Measurements from ENCODE around the gene SURF4.
"Not testable (repeated sequence)": the region's sequence is repeated elsewhere in the genome, so short reads cannot be mapped to it uniquely, and the experiment has no call there.

Gene SURF4

DNA sequence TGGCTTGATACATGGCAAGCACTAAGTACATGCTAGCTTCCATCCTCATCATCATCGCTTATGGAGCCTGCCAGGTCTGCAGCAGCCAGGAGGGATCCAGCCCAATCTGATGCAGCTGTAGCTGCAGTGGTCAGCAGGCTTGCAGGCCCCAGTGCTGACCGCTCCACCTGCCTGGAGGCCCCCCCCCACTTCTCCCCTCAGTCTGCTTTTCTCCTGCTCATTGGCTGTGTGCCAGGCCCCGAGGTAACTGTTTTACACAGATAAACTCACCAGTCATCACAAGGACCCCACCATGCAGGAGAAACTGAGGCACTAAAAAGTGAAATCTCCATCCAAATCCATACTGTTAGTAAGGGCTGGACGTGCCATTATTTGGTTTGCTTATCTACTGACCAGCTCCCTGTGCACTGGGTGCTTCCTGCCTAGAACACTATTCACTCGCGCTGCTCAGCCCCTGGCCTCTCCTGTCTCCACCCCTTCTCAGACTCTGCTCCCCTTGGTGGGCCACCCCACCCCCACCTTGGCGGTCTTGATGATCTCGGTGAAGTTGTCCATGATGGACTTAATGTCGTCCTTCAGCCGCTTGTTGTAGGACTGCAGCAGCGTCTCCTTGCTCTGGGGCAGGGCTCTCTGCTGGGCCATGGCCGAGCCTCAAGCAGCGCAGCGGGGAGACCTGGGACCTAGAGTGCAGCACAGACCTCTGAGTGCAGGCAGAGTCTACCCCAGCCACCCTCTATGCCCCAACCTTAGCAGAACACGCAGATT lies 29.7 kb downstream of the SURF4 start:
- Histone ChIP-seq H3K9me3 (ENCODE audit: control insufficient read depth, low read length) (no peaks in the 10 kb centered on the region), H3K36me3 (ENCODE audit: control insufficient read depth, insufficient read depth, low read length) (peaks cover 25% of the 10 kb centered on the region), H3K27me3 (ENCODE audit: control insufficient read depth, insufficient read depth, low read length) (no peaks in the 10 kb centered on the region), H3K4me3 (ENCODE audit: low read length) (peak overlapping the region; percentile 28), H3K9ac (ENCODE audit: low read length) (peak overlapping the region; percentile 66), H3K4me1 (ENCODE audit: control insufficient read depth, insufficient read depth, low read length) (peaks cover 24% of the 10 kb centered on the region)

DNA sequence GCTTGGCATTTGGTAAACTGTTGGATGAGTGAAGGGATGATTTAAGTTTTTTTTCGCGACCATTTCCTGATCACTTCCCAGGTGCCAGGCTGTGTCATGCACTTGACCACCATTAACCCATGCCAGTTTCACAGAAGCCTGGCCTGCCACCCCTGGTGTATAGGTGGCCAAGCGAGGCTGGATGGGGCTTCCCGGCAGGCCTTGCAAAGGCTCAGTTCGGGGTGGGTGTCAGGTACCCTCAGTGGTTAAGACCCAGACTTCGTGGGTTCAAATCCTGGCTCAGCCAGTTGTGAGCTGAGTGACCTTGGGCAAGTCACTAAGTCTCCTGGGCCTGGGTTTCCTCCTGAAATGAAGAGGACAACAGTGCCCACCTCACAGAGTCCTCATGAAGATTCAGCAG lies 30.3 kb downstream of the SURF4 start:
- H3K9ac ChIP-seq (ENCODE audit: low read length): no peak overlapping the region
- peaks cover 24% of the 10 kb centered on the region for H3K4me1 ChIP-seq (ENCODE audit: control insufficient read depth, insufficient read depth, low read length)
- no peak overlapping the region for H3K4me3 ChIP-seq (ENCODE audit: low read length)
- no peaks in the 10 kb centered on the region for H3K27me3 ChIP-seq (ENCODE audit: control insufficient read depth, insufficient read depth, low read length)
- H3K9me3 ChIP-seq (ENCODE audit: control insufficient read depth, low read length): no peaks in the 10 kb centered on the region
- H3K36me3 ChIP-seq (ENCODE audit: control insufficient read depth, insufficient read depth, low read length): peaks cover 26% of the 10 kb centered on the region

DNA sequence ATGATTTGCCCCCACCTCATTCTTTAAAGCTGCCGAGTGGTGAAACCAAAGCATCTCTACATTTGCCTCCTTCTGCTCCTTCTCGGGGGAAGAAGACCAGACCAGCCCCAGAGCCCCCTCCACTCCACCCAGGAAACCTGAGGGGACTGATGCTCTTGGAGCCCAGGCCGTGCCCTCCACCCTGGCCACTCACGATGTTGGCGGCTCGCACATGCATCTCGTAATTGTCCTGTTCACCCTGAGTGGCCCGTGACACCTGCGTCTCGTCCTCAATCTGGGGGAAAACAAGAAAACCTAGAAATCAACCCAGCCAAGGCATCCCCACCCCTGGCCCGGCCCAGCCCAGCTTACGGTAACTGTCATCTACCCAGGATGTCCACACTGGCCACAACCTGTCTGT lies 30.9 kb downstream of the SURF4 start:
- H3K27me3 ChIP-seq (ENCODE audit: control insufficient read depth, insufficient read depth, low read length): no peaks in the 10 kb centered on the region
- no peaks in the 10 kb centered on the region for H3K9me3 ChIP-seq (ENCODE audit: control insufficient read depth, low read length)
- H3K9ac ChIP-seq (ENCODE audit: low read length): no peak overlapping the region
- H3K4me1 ChIP-seq (ENCODE audit: control insufficient read depth, insufficient read depth, low read length): peaks cover 24% of the 10 kb centered on the region
- H3K36me3 ChIP-seq (ENCODE audit: control insufficient read depth, insufficient read depth, low read length): peaks cover 26% of the 10 kb centered on the region
- H3K4me3 ChIP-seq (ENCODE audit: low read length): no peak overlapping the region

DNA sequence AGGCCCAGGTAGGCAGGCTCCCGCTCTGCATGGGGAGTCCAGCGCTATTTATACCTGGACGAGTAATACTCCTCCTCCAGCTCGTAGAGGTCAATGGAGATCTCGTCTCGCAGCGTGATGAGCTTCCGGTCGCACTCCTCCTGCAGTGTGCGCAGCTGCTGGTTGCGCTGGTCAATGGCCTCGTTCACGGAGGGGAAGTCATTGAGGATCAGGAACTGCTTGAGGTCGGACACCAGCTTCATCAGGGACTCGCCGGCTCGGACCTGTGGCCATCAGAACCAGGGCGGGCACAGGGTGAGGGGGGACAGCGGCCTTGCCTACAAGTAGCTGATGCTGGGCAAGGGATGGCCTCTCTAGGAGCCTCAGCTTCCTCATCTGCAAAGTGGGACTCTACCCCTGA lies 31.8 kb downstream of the SURF4 start:
- H3K36me3 ChIP-seq (ENCODE audit: control insufficient read depth, insufficient read depth, low read length): peaks cover 18% of the 10 kb centered on the region
- no peak overlapping the region for H3K9ac ChIP-seq (ENCODE audit: low read length)
- H3K9me3 ChIP-seq (ENCODE audit: control insufficient read depth, low read length): no peaks in the 10 kb centered on the region
- H3K4me3 ChIP-seq (ENCODE audit: low read length): no peak overlapping the region
- H3K27me3 ChIP-seq (ENCODE audit: control insufficient read depth, insufficient read depth, low read length): no peaks in the 10 kb centered on the region
- H3K4me1 ChIP-seq (ENCODE audit: control insufficient read depth, insufficient read depth, low read length): peaks cover 16% of the 10 kb centered on the region

DNA sequence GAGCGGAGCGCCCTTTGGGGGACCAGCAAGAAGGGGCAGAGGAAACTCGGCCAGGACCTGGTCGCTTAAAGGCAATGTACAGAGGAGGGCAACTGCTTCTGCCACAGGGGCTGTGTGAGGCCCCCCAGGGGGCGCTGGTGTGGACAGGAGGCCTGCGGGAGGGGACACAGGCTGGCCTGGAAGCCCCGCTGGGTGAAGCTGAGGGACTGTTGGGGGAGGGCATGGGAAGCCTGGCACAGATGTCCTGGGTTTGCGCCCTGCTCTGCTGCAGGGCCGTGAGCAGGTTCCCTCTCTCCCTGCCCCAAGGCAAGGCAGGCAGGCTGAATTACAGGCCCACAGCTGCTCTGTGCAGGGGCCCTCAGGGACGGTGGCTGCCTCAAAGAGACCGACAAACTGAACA lies 33.3 kb downstream of the SURF4 start:
- no peaks in the 10 kb centered on the region for H3K9me3 ChIP-seq (ENCODE audit: control insufficient read depth, low read length)
- H3K4me1 ChIP-seq (ENCODE audit: control insufficient read depth, insufficient read depth, low read length): peaks cover 13% of the 10 kb centered on the region
- H3K36me3 ChIP-seq (ENCODE audit: control insufficient read depth, insufficient read depth, low read length): peaks cover 16% of the 10 kb centered on the region
- no peaks in the 10 kb centered on the region for H3K27me3 ChIP-seq (ENCODE audit: control insufficient read depth, insufficient read depth, low read length)
- H3K4me3 ChIP-seq (ENCODE audit: low read length): no peak overlapping the region
- no peak overlapping the region for H3K9ac ChIP-seq (ENCODE audit: low read length)

DNA sequence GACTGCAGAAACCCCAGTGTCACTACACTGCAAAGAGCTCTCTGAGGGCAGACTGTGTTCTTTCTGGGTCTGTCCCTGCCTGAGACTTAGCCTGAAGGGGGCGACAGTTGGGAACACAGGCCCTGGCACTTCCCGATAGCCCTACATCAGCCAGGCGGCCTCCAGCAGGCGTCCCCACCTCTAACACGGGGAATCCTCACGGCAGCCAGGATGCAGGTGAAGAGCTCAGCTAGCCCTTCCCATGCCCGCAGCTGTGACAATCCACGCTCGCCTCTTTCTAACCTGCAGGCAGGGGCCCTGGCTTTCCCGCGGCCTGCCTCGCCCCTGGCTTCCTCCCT lies 33.8 kb downstream of the SURF4 start:
- no peaks in the 10 kb centered on the region for H3K27me3 ChIP-seq (ENCODE audit: control insufficient read depth, insufficient read depth, low read length)
- no peak overlapping the region for H3K4me3 ChIP-seq (ENCODE audit: low read length)
- no peak overlapping the region for H3K9ac ChIP-seq (ENCODE audit: low read length)
- no peaks in the 10 kb centered on the region for H3K9me3 ChIP-seq (ENCODE audit: control insufficient read depth, low read length)
- peaks cover 16% of the 10 kb centered on the region for H3K36me3 ChIP-seq (ENCODE audit: control insufficient read depth, insufficient read depth, low read length)
- H3K4me1 ChIP-seq (ENCODE audit: control insufficient read depth, insufficient read depth, low read length): peaks cover 12% of the 10 kb centered on the region

DNA sequence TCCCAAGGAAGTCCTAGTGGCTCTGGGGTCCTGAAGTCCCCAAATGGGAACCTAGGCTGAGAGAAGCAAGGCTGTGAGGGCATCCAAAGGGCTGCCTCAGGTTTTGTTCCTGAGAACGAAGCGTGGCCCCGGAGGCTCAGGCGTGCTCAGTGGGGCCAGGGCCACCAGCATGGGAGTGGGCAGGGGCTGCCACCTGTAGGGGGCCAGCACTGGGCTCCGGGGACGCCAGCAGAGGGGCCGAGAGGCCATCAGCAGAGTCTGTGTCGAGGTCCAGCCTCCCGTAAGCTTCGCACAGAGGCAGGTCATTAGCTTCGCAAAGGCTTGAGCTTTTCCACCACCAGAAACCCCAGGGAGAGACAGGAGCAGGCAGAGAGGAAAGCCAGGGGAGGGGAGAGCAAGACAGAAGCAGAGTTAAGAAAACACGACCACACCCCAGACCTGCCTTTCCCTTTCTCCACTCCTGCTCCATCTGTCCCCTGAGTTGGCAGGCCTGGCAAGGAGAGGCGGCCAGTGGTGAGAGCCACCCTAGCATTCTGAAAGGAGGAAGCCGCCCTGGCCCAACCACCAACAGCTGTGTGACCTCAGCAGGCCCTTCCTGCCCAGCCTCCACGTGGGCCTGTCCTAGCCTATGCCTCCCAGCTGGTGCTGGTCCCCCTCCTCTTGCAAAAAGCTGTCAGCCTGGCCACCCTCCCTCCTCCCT lies 34.3 kb downstream of the SURF4 start:
- Histone ChIP-seq H3K27me3 (ENCODE audit: control insufficient read depth, insufficient read depth, low read length) (no peaks in the 10 kb centered on the region), H3K36me3 (ENCODE audit: control insufficient read depth, insufficient read depth, low read length) (peaks cover 16% of the 10 kb centered on the region), H3K9ac (ENCODE audit: low read length) (no peak overlapping the region), H3K9me3 (ENCODE audit: control insufficient read depth, low read length) (no peaks in the 10 kb centered on the region), H3K4me1 (ENCODE audit: control insufficient read depth, insufficient read depth, low read length) (peaks cover 7% of the 10 kb centered on the region), H3K4me3 (ENCODE audit: low read length) (no peak overlapping the region)

DNA sequence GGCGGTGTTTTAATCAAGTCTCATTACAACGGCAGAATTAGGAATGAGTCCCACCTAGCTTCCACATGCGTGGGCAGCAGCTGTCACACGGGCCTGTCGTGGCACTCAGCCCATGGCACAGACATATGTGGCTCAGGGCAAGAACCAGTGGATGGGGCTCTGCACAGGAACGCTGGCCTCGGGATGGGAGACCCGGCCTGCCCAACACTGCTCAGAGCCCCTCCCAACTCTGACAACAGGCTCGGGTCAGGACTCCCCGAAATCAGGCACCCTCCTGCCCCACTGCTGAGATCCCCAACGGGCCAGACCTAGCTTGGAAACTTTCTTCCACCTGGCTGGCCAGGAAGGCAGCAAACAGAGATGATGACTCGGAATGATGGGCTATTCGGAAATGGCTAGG lies 34.9 kb downstream of the SURF4 start:
- peaks cover 16% of the 10 kb centered on the region for H3K36me3 ChIP-seq (ENCODE audit: control insufficient read depth, insufficient read depth, low read length)
- peaks cover 1% of the 10 kb centered on the region for H3K4me1 ChIP-seq (ENCODE audit: control insufficient read depth, insufficient read depth, low read length)
- H3K4me3 ChIP-seq (ENCODE audit: low read length): no peak overlapping the region
- H3K27me3 ChIP-seq (ENCODE audit: control insufficient read depth, insufficient read depth, low read length): no peaks in the 10 kb centered on the region
- H3K9ac ChIP-seq (ENCODE audit: low read length): no peak overlapping the region
- H3K9me3 ChIP-seq (ENCODE audit: control insufficient read depth, low read length): no peaks in the 10 kb centered on the region

DNA sequence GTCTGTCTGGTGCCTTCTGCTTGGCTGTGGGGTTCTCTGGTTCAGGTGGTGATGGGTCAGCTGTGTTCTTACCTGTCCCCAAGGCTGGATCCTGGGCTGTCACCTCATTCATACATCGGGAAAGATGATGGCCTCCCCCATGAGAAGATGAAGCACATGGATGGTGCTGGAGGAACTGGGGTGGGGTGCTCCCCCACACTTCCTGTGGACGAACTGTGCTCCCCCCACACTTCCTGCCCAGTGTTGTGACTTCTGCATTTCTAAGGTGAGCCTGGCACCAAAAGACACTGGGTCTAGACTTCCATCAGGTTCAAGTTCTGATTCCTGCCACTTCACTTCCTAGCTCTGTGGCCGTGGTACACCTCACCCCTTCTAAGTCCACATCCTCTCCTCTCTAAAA lies 35.6 kb downstream of the SURF4 start:
- no peak overlapping the region for H3K9ac ChIP-seq (ENCODE audit: low read length)
- H3K9me3 ChIP-seq (ENCODE audit: control insufficient read depth, low read length): no peaks in the 10 kb centered on the region
- no peaks in the 10 kb centered on the region for H3K4me1 ChIP-seq (ENCODE audit: control insufficient read depth, insufficient read depth, low read length)
- no peaks in the 10 kb centered on the region for H3K27me3 ChIP-seq (ENCODE audit: control insufficient read depth, insufficient read depth, low read length)
- no peak overlapping the region for H3K4me3 ChIP-seq (ENCODE audit: low read length)
- H3K36me3 ChIP-seq (ENCODE audit: control insufficient read depth, insufficient read depth, low read length): peaks cover 9% of the 10 kb centered on the region

DNA sequence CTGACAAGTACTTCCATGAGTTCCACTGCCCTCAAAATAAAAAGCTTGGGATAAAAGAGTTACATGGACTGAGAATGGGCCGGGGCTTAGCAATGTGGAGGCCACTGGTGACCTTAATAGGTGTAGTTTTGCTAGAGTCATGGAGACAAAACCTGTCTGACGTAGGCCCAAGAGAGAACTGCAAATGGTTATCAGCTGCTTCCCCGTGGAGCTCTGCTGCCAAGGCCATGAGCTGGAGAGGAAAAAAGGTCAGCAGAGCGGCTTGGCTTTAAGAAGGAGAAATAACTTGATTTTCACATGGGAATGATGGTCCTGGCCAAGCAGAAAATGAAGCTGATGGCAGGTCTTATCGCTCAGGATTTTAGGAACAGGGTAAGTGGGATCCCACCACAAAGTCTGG lies 36.2 kb downstream of the SURF4 start:
- no peak overlapping the region for H3K4me3 ChIP-seq (ENCODE audit: low read length)
- H3K9ac ChIP-seq (ENCODE audit: low read length): no peak overlapping the region
- H3K27me3 ChIP-seq (ENCODE audit: control insufficient read depth, insufficient read depth, low read length): no peaks in the 10 kb centered on the region
- peaks cover 2% of the 10 kb centered on the region for H3K4me1 ChIP-seq (ENCODE audit: control insufficient read depth, insufficient read depth, low read length)
- no peaks in the 10 kb centered on the region for H3K9me3 ChIP-seq (ENCODE audit: control insufficient read depth, low read length)
- peaks cover 6% of the 10 kb centered on the region for H3K36me3 ChIP-seq (ENCODE audit: control insufficient read depth, insufficient read depth, low read length)

DNA sequence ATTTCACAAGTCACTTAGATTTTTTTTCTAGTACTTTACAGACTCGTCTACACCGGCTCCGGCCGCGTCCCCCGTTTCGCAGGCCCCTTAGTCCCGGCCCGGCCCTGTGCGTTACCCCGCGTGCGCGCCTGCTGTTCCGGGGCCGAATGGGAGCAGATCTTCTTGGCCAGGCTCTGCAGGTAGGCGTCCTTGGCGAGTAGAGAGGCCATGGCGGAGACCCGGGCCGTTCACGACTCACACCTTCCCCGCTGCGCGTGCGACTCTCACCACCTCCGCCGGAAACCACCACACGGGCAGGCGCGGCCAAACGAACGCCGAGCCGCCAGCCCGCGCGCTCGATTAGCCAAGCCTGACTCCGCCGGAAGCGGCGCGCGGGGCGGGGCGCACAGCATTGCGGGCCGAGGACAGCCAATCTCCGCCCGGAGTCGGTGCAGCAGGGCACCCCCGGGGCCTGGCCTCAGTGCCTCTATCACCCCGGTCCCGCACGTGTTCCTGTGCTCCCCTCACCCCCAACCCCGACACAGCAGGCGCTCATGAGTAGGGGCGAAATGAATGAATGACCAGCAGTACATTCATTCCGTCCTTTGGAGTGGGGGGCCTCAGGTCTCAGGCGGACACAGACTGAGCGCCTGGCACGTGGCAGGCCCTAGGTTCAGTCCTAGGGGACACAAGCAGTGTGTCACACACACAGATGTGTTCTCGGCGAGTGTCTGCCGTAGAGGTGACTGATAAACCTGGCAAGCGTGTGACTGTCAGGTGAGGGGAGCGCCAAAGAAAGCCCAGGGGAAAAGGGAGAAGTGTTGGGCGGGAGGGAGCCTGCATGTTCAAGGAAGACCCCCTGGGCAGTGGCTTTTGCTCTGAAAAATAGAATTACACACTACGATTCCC lies 39.7 kb downstream of the SURF4 start, which contains the start of gene SURF6:
TSS of gene SURF6 (minus strand) at position 265 of the 888 bp plus-strand sequence. CDS start at position 209, 56 bp downstream.
- peaks cover 8% of the 10 kb centered on the region for H3K36me3 ChIP-seq (ENCODE audit: control insufficient read depth, insufficient read depth, low read length)
- H3K27me3 ChIP-seq (ENCODE audit: control insufficient read depth, insufficient read depth, low read length): no peaks in the 10 kb centered on the region
- peak within 1 kb of the TSS; percentile 57 for H3K4me3 ChIP-seq (ENCODE audit: low read length)
- H3K4me1 ChIP-seq (ENCODE audit: control insufficient read depth, insufficient read depth, low read length): peaks cover 17% of the 10 kb centered on the region
- no peaks in the 10 kb centered on the region for H3K9me3 ChIP-seq (ENCODE audit: control insufficient read depth, low read length)
- H3K9ac ChIP-seq (ENCODE audit: low read length): peak within 1 kb of the TSS; percentile 69

DNA sequence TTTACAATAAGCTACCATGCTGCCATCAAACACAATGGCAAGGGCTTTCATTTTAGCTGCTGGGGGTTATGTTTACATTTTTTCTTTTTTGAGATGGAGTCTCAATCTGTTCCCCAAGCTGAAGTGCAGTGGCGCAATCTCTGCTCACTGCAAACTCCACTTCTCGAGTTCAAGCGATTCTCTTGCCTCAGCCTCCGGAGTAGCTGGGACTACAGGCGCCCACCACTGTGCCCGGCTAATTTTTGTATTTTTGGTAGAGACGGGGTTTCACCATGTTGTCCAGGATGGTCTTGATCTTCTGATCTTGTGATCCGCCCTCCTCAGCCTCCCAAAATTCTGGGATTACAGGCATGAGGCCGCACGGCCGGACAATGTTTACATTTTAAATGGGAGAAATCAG lies 41.0 kb downstream of the SURF4 start:
- H3K4me1 ChIP-seq (ENCODE audit: control insufficient read depth, insufficient read depth, low read length): peaks cover 17% of the 10 kb centered on the region
- H3K36me3 ChIP-seq (ENCODE audit: control insufficient read depth, insufficient read depth, low read length); H3K27me3 ChIP-seq (ENCODE audit: control insufficient read depth, insufficient read depth, low read length); H3K4me3 ChIP-seq (ENCODE audit: low read length); H3K9me3 ChIP-seq (ENCODE audit: control insufficient read depth, low read length); H3K9ac ChIP-seq (ENCODE audit: low read length): not testable (repeated sequence)
